ENCODE data around the gene ZFPM1.
"Not testable (repeated sequence)": the region's sequence is repeated elsewhere in the genome, so short reads cannot be mapped to it uniquely, and the experiment has no call there.

The ZFPM1 gene

GRCh38 chr16:88478889-88479792 is 26.1 kb downstream of the ZFPM1 start:
- no peak for DNase-seq (ENCODE audit: low spot score)

- no peak for DNase-seq (ENCODE audit: low spot score)
Observed at GRCh38 chr16:88479793-88480760, 27.0 kb downstream of the ZFPM1 start.

DNA sequence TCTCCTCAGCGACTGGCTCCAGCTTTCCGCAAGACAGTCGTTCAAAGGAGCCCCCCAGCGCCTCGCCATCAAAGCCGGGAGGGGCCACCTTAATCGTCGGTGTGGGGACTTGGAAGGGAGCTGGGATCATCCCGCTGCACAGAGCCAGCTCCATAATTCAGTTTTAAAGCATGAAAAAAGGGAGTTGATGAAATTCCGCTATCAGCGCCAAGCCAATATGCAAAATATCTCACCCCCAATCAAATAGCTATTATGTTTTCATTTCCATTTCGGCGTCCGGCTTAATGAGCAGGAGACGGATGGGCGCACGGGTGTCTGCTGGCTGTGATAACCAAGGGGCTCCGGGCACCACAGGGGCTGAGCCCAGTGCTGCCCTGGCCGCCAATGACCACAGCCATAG is 27.7 kb downstream of the ZFPM1 start:
- no peak for DNase-seq (ENCODE audit: low spot score)

- no peak for DNase-seq (ENCODE audit: low spot score)
Observed at GRCh38 chr16:88481851-88482250, 28.8 kb downstream of the ZFPM1 start.

- DNase-seq (ENCODE audit: low spot score), result peak; percentile 34
Observed at GRCh38 chr16:88482630-88483391, 29.7 kb downstream of the ZFPM1 start.

DNA sequence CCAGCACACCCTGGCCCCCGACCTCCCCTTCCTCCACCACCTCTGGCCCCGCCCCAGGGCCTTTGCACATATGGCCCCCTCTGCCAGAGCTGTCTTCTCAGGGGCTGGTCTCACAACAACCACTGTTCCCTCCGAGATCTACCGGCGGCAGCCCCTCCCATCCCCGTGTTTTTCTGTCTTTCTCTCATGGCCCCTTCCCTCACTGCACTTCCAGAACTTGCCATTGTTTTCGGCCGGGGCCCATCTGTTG is 30.2 kb downstream of the ZFPM1 start:
- DNase-seq (ENCODE audit: low spot score), result no peak

GRCh38 chr16:88484505-88485365 is 31.7 kb downstream of the ZFPM1 start:
- no peak for DNase-seq (ENCODE audit: low spot score)

GRCh38 chr16:88485366-88485741 is 32.3 kb downstream of the ZFPM1 start:
- not testable (repeated sequence) for DNase-seq (ENCODE audit: low spot score)

DNA sequence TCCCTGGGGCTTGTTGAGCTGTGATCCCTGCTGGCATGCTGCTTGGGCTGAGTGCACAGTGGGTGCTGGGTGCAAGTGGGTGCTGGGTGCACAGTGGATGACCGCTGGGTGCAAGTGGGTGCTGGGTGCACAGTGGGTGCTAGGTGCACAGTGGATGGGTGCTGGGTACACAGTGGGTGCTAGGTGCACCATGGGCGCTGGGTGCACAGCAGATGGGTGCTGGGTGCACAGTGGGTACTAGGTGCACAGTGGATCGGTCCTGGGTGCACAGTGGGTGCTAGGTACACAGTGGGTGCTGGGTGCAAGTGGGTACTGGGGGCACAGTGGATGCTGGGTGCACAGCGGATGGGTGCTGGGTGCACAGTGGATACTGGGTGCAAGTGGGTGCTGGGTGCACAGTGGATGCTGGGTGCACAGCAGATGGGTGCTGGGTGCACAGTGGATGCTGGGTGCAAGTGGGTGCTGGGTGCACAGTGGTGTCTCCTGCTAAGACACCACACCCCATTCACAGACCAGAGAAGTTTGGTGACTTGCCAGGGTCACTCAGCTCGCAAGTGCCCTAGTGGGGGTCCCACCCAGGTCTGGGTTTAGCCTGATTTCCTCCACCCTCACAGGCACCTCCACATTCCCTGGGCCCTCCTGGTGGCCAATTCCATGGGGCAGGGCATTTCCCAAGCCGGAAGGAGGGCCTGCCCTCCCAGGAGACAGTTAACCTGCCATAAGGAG is 33.5 kb downstream of the ZFPM1 start:
- DNase-seq (ENCODE audit: low spot score), result no peak

DNA sequence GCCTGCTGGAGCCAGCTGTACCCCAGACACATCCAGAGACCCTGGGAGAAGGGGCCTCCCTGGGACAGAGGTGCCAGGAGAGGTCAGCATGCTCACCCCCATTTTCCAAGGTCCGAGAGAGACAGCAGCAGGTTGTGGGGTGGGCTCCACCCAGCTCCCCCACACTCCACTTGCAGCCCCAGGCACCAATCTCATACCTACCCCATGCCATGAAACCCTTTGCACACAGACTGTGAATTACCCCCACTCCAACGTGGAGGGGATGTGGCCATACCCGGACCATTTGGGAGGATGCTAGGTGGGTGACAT is 34.0 kb downstream of the ZFPM1 start:
- DNase-seq (ENCODE audit: low spot score), result no peak

DNA sequence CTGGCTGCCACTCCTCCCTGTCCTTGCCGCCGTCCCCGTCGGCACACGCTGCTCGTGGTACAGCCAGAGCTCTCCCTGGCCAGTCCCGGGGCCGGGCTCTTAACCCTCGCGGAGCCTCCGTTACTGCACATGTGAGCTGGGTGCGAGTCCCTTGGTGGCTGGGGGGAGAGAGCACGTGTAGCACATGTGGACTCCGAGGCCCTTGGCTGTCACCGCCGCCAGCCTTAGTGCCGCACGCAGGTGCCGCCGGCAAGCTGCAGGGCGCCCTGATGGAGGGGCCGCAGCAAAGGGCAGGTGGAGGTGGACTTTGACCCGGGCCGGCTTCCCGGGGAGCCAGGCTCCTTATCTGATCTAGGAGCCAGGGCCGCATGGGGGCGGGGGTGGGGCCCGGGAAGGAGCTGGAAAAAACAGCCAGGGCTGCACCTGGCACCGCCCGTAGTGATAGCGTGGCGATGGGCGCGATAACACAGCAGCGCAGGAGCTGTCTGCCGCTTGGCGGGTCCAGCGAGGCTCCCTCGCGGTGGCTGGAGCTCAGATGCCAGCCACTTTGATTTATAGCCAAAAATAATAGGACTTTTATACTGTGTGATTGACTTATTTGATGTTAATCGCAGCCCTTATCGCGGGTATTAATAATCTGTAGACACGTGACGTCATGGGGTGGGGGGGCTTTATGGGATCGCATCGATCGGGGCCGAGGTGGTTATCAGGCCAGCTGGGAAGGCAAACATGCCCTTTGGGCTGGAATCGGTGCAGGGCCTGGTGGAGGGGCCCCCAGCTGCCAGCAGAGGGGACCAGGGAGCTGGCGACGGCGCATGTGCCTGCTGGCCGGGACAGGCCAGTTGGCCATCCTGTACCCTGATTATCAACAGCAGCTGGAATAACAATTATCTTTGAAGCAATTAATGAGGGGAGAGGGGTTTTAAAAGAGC is 35.1 kb downstream of the ZFPM1 start:
- no peak for DNase-seq (ENCODE audit: low spot score)

- no peak for DNase-seq (ENCODE audit: low spot score)
Observed at GRCh38 chr16:88489163-88489741, 36.2 kb downstream of the ZFPM1 start.

- no peak for DNase-seq (ENCODE audit: low spot score)
Observed at GRCh38 chr16:88491001-88491559, 38.0 kb downstream of the ZFPM1 start.

DNA sequence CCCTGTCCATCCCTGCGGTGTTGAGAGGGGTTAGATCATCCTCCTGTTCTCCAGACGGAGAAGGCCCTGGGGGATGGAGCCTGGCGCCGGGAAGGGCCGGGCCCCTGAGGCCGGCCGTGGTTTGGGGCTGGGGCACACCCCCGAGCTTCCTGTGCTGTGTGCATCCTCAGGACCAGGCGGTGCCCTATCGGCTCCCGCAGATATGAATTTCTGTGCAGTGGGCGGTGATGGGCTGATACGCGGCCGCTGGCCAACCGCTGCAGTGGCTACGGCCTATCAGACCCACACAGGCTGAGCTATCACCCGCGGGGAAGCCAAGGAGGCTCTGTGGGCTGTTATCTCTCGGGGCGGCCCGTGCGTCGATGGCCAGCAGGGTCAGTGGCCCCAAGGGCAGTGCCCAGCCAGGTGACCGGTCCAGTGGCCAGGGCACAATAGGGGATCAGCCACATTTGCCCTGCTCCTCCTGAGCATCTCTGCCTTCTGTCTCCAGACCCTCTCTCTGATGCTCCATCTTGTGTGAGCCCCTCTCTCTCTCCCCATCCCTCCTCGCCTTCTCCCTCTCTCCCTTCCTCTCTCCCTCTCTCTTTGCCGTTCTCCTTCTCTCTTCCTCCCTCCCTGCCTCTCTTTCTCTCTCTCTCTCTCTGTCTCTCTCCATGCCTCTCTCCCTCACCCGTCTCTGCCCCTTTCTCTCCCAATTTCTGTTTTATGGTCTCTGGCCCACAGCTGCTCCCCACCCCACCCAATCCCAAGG is 38.7 kb downstream of the ZFPM1 start:
- DNase-seq (ENCODE audit: low spot score), result no peak

DNA sequence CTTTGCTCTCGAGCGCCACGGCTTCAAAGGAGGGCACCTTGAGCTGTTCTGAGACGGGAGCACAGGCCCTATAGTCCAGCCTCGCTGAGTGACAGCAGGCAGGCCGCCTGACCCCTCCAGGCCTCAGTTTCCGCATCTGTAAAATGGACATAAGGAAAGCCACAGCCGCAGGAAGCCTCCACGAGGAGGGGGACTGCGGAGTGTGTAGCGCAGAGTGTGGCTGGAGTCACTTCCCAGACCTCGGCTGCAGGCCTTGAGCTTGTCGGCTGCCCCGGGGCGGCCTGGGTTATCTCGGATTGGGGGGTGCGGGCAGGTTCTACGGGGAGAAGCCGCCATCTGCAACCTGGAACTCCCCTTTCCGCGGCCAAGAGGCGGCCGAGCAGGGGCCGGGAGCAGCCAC is 40.8 kb downstream of the ZFPM1 start:
- no peak for DNase-seq (ENCODE audit: low spot score)

DNA sequence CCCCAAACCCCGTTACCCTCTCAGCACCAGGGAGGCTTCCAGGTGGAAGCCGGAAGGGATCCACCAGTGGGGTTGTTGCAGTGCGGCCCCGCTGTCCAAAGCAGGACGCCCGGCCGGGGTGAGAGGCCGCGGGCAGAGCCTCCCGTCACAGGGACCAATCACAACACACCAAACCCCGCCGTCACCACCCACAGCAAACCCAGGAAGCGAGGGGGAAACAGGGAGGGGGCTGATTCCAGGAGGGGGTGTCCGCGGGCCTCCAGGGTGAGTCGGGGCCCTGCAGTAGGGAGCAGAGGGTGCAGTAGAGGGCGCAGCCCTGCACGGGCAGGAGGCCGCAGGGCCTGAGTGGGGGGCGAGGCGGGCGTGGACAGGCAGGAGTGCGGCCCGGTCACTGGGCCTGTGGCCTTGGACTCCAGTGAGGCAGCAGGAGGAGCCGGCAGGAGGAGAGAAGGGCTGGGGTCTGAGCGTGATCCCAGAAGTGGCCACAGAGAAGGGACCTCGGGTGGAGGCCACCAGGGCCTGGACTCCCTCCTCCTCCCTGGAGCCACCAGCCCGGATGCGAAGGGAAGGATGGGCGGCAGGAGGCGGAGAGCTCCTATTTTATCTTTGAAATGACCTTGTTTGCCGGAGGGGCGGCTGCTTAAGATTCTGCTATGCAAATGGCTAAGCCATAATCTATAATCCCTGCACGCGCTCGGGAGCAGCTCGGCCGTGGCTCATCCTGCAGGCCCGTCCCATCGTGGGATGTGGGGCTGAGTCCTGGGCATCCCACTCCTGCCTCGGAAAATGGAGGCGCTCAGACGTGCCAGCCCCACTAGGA is 41.5 kb downstream of the ZFPM1 start:
- no peak for DNase-seq (ENCODE audit: low spot score)

- DNase-seq (ENCODE audit: low spot score), result no peak
Observed at GRCh38 chr16:88495268-88495772, 42.2 kb downstream of the ZFPM1 start.
